Osteocyte (in vitro differentiated cells): ENCODE measurements around the gene FCGBP. TPM values are rescaled to one million over a fixed set of nuclear protein-coding genes. Genes with fewer than 3 reads are reported as not detected.

Source experiments
- DNase-seq: peaks from one replicate; pipeline ENCODE4 v3.0.0; 2021; ENCODE audit warnings: mixed read lengths; ENCODE audit not compliant: unreplicated experiment; ENCODE audit errors: extremely low spot score
- H3K27ac Mint-ChIP-seq: one replicate; pipeline ENCODE4 v1.8.0; 2021; ENCODE audit warnings: mild to moderate bottlenecking, mixed read lengths; ENCODE audit not compliant: unreplicated experiment
- H3K27me3 Mint-ChIP-seq: one replicate; pipeline ENCODE4 v1.8.0; 2021; ENCODE audit warnings: mixed read lengths; ENCODE audit not compliant: unreplicated experiment
- H3K36me3 Mint-ChIP-seq: one replicate; pipeline ENCODE4 v1.8.0; 2021; ENCODE audit warnings: mixed read lengths; ENCODE audit not compliant: unreplicated experiment
- H3K4me1 Mint-ChIP-seq: one replicate; pipeline ENCODE4 v1.8.0; 2021; ENCODE audit warnings: mixed read lengths; ENCODE audit not compliant: unreplicated experiment
- H3K4me3 Mint-ChIP-seq: one replicate; pipeline ENCODE4 v1.8.0; 2021; ENCODE audit warnings: mild to moderate bottlenecking, moderate library complexity, mixed read lengths; ENCODE audit not compliant: unreplicated experiment
- H3K9me3 Mint-ChIP-seq: one replicate; pipeline ENCODE4 v1.8.0; 2021; ENCODE audit warnings: mixed read lengths; ENCODE audit not compliant: unreplicated experiment
- CTCF ChIP-seq: fragments of 200-600 bp; sonication (generic); IDR thresholded peaks from 2 replicates; pipeline ENCODE4 v1.5.0; 2021; ENCODE audit warnings: antibody characterized with exemption, mild to moderate bottlenecking, moderate library complexity
- total RNA-seq: library from RNA; stranded (reverse); gene quantifications from 2 replicates; pipeline ENCODE4 v1.2.1, GENCODE V29; 2021

FCGBP gene
- total RNA-seq, 1 donor from 2014 or later, result 0.38 TPM

GRCh38 chr19:39971380-39972035 is 37.1 kb upstream of the FCGBP start:
- Mint-ChIP-seq H3K4me3 (peak overlapping the region; percentile 97), H3K4me1 (peaks cover 26% of the 10 kb centered on the region), H3K9me3 (no peaks in the 10 kb centered on the region), H3K27me3 (no peaks in the 10 kb centered on the region), H3K27ac (peak overlapping the region; percentile 97), H3K36me3 (peaks cover 18% of the 10 kb centered on the region)
- TF ChIP-seq CTCF, result no peak
- DNase-seq, result peak; percentile 83

- no peaks in the 10 kb centered on the region for H3K27me3 Mint-ChIP-seq
- peaks cover 26% of the 10 kb centered on the region for H3K4me1 Mint-ChIP-seq
- peak within 1 kb of the TSS; percentile 97 for H3K4me3 Mint-ChIP-seq
- peak; percentile 84 for TF ChIP-seq CTCF
- no peaks in the 10 kb centered on the region for H3K9me3 Mint-ChIP-seq
- H3K36me3 Mint-ChIP-seq, result peaks cover 18% of the 10 kb centered on the region
- peak within 1 kb of the TSS; percentile 97 for H3K27ac Mint-ChIP-seq
- DNase-seq, result peak; percentile 99
Measured at GRCh38 chr19:39970675-39971379, 36.4 kb upstream of the FCGBP start, which contains the start of gene PSMC4. Gene PSMC4 (plus strand): TSS chr19:39971165. CDS start chr19:39971203, 38 bp downstream.

GRCh38 chr19:39970425-39970674 is 35.9 kb upstream of the FCGBP start:
- Mint-ChIP-seq H3K9me3 (no peaks in the 10 kb centered on the region), H3K4me3 (peak overlapping the region; percentile 97), H3K4me1 (peaks cover 26% of the 10 kb centered on the region), H3K36me3 (peaks cover 13% of the 10 kb centered on the region), H3K27me3 (no peaks in the 10 kb centered on the region), H3K27ac (peak overlapping the region; percentile 97)
- no peak for DNase-seq
- no peak for TF ChIP-seq CTCF

GRCh38 chr19:39969681-39970424 is 35.4 kb upstream of the FCGBP start:
- Mint-ChIP-seq H3K9me3 (no peaks in the 10 kb centered on the region), H3K27me3 (no peaks in the 10 kb centered on the region), H3K4me3 (peak overlapping the region; percentile 97), H3K4me1 (peaks cover 26% of the 10 kb centered on the region), H3K27ac (peak overlapping the region; percentile 97), H3K36me3 (peaks cover 10% of the 10 kb centered on the region)
- no peak for TF ChIP-seq CTCF
- DNase-seq, result peak; percentile 48

DNA sequence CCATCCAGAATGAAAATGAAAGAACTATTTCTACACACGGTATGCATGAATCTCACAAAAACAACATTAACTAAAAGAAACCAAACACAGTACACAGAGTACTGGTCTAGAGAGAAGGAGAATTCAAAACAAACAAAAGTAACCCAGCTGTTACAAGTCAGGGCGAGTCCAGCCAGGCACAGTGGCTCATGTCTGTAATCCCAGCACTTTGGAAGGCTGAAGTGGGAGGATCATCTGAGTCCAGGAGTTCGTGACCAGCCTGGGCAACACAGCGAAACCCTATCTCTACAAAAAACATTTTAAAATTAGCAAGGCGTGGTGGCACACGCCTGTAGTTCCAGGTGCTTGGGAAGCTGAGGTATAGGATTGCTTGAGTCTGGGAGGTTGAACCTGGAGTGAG is 34.8 kb upstream of the FCGBP start:
- peaks cover 6% of the 10 kb centered on the region for H3K36me3 Mint-ChIP-seq
- TF ChIP-seq CTCF, result no peak
- H3K27ac Mint-ChIP-seq, result peak overlapping the region; percentile 97
- peaks cover 26% of the 10 kb centered on the region for H3K4me1 Mint-ChIP-seq
- DNase-seq, result no peak
- no peaks in the 10 kb centered on the region for H3K27me3 Mint-ChIP-seq
- H3K4me3 Mint-ChIP-seq, result peak overlapping the region; percentile 97
- H3K9me3 Mint-ChIP-seq, result no peaks in the 10 kb centered on the region
